ENCODE measurements around the gene STK38L.

STK38L gene

DNA sequence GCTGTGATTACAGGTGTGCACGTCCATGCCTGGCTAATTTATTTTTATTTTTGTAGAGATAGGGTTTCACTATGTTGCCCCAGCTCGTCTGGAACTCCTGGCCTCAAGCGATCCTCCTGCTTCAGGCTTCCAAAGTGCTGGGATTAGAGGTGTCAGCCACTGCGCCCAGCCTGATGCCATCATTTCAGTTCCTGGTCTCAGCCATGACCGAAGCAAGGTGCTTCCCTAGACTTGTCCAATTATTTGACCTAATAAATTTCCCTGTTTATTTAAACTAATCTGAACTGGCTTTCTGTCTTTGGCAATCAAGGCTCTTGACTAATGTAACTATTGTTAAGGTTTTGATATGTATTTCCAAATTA is 24.4 kb upstream of the STK38L start (continued):
- no peak for TF ChIP-seq ZNF555 (tag by site-specific recombination; conservative IDR thresholded peaks at IDR 0.05)
- TF ChIP-seq, protein P1, sequence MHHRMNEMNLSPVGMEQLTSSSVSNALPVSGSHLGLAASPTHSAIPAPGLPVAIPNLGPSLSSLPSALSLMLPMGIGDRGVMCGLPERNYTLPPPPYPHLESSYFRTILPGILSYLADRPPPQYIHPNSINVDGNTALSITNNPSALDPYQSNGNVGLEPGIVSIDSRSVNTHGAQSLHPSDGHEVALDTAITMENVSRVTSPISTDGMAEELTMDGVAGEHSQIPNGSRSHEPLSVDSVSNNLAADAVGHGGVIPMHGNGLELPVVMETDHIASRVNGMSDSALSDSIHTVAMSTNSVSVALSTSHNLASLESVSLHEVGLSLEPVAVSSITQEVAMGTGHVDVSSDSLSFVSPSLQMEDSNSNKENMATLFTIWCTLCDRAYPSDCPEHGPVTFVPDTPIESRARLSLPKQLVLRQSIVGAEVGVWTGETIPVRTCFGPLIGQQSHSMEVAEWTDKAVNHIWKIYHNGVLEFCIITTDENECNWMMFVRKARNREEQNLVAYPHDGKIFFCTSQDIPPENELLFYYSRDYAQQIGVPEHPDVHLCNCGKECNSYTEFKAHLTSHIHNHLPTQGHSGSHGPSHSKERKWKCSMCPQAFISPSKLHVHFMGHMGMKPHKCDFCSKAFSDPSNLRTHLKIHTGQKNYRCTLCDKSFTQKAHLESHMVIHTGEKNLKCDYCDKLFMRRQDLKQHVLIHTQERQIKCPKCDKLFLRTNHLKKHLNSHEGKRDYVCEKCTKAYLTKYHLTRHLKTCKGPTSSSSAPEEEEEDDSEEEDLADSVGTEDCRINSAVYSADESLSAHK (tag by site-specific recombination; IDR thresholded peaks at IDR 0.05) = no peak
- no peak for TF ChIP-seq ZNF837 (tag by site-specific recombination; IDR thresholded peaks at IDR 0.05)

DNA sequence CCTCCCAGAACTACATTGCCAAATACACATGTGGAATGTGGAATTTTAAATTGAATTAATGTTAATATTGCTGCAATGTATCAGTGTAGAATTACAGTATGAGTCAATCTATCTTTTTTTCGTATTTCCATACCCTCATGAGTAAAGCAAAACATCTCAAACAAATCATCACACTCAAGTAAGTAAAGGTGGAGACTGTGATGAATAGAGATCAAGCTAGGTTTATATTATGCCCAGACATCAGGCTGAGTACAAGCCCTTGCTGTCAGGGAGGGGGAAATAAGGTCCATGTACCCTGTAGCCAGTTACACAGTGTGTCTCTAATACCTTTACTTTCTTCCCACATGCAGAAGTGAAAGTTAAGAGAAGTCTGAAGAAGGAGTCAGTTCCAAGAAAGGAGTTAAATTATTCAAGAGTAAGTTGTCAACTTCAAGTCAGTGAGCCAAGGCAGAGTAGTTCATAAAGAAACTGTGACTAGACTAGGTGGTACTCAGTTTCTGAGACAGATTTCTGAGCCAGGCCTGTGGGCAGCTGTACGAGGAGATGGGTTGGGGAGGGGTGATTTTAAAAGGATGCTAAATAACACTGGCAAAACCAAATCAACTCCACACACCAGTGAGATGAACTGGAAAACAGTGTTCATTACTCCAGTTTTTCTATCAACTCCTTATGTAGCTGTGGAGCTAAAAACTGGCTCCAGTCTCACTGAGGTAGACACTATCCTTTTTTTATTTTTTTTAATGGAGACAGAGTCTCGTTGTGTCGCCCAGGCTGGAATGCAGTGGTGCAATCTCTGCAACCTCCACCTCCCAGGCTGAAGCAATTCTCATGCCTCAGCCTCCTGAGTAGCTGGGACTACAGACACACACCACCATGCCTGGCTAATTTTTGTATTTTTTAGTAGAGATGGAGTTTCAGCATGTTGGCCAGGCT is 23.8 kb upstream of the STK38L start:
- no peaks in the 10 kb centered on the region for H3K4me1 ChIP-seq (ENCODE audit: control insufficient read depth, insufficient read depth, low read length)
- no peak overlapping the region for H3K27ac ChIP-seq (ENCODE audit: extremely low read depth, low read depth, low read length)
- ChIA-PET POLR2A (no interaction called here), CTCF (interaction anchor here (0.6 kb wide), 1 partner anchor 317 kb away, joined by 4 read pairs; no protein-coding TSS in a partner anchor)
- H3K9me3 ChIP-seq (ENCODE audit: control insufficient read depth, insufficient read depth, low read depth, low read length) = no peaks in the 10 kb centered on the region
- H3K4me3 ChIP-seq (ENCODE audit: low read depth, low read length) = no peak overlapping the region
- TF ChIP-seq ZNF529 (tag by site-specific recombination; IDR thresholded peaks at IDR 0.05; ENCODE audit: insufficient replicate concordance) = no peak
- TF ChIP-seq ZNF426 (tag by site-specific recombination; IDR thresholded peaks at IDR 0.05) = no peak
- TF ChIP-seq ZNF324 (tag by site-specific recombination; IDR thresholded peaks at IDR 0.05) = no peak
- TF ChIP-seq ZNF184 (tag by site-specific recombination; IDR thresholded peaks at IDR 0.05) = no peak
- TF ChIP-seq, protein P2, sequence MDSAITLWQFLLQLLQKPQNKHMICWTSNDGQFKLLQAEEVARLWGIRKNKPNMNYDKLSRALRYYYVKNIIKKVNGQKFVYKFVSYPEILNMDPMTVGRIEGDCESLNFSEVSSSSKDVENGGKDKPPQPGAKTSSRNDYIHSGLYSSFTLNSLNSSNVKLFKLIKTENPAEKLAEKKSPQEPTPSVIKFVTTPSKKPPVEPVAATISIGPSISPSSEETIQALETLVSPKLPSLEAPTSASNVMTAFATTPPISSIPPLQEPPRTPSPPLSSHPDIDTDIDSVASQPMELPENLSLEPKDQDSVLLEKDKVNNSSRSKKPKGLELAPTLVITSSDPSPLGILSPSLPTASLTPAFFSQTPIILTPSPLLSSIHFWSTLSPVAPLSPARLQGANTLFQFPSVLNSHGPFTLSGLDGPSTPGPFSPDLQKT (IDR thresholded peaks at IDR 0.05; ENCODE audit: borderline replicate concordance, low read depth, low read length) = no peak
- TF ChIP-seq, protein P3, sequence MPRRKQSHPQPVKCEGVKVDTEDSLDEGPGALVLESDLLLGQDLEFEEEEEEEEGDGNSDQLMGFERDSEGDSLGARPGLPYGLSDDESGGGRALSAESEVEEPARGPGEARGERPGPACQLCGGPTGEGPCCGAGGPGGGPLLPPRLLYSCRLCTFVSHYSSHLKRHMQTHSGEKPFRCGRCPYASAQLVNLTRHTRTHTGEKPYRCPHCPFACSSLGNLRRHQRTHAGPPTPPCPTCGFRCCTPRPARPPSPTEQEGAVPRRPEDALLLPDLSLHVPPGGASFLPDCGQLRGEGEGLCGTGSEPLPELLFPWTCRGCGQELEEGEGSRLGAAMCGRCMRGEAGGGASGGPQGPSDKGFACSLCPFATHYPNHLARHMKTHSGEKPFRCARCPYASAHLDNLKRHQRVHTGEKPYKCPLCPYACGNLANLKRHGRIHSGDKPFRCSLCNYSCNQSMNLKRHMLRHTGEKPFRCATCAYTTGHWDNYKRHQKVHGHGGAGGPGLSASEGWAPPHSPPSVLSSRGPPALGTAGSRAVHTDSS (tag by site-specific recombination; IDR thresholded peaks at IDR 0.05) = no peak
- TF ChIP-seq ZNF501 (tag by site-specific recombination; IDR thresholded peaks at IDR 0.05) = no peak
- TF ChIP-seq, protein P4, sequence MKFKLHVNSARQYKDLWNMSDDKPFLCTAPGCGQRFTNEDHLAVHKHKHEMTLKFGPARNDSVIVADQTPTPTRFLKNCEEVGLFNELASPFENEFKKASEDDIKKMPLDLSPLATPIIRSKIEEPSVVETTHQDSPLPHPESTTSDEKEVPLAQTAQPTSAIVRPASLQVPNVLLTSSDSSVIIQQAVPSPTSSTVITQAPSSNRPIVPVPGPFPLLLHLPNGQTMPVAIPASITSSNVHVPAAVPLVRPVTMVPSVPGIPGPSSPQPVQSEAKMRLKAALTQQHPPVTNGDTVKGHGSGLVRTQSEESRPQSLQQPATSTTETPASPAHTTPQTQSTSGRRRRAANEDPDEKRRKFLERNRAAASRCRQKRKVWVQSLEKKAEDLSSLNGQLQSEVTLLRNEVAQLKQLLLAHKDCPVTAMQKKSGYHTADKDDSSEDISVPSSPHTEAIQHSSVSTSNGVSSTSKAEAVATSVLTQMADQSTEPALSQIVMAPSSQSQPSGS (tag by site-specific recombination; IDR thresholded peaks at IDR 0.05; ENCODE audit: low read depth) = no peak
- TF ChIP-seq, protein P5, sequence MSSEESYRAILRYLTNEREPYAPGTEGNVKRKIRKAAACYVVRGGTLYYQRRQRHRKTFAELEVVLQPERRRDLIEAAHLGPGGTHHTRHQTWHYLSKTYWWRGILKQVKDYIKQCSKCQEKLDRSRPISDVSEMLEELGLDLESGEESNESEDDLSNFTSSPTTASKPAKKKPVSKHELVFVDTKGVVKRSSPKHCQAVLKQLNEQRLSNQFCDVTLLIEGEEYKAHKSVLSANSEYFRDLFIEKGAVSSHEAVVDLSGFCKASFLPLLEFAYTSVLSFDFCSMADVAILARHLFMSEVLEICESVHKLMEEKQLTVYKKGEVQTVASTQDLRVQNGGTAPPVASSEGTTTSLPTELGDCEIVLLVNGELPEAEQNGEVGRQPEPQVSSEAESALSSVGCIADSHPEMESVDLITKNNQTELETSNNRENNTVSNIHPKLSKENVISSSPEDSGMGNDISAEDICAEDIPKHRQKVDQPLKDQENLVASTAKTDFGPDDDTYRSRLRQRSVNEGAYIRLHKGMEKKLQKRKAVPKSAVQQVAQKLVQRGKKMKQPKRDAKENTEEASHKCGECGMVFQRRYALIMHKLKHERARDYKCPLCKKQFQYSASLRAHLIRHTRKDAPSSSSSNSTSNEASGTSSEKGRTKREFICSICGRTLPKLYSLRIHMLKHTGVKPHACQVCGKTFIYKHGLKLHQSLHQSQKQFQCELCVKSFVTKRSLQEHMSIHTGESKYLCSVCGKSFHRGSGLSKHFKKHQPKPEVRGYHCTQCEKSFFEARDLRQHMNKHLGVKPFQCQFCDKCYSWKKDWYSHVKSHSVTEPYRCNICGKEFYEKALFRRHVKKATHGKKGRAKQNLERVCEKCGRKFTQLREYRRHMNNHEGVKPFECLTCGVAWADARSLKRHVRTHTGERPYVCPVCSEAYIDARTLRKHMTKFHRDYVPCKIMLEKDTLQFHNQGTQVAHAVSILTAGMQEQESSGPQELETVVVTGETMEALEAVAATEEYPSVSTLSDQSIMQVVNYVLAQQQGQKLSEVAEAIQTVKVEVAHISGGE (tag by site-specific recombination; conservative IDR thresholded peaks at IDR 0.05; ENCODE audit: low read depth) = no peak
- TF ChIP-seq ZNF23 (tag by site-specific recombination; IDR thresholded peaks at IDR 0.05; ENCODE audit: borderline replicate concordance) = no peak
- TF ChIP-seq SCRT2 (tag by site-specific recombination; IDR thresholded peaks at IDR 0.05) = no peak
- TF ChIP-seq ZBTB1 (tag by site-specific recombination; IDR thresholded peaks at IDR 0.05) = no peak
- no peak for TF ChIP-seq ZNF701 (tag by site-specific recombination; IDR thresholded peaks at IDR 0.05)
- TF ChIP-seq ZNF629 (tag by site-specific recombination; IDR thresholded peaks at IDR 0.05) = no peak
- no peak for TF ChIP-seq ZBTB7A (tag by site-specific recombination; IDR thresholded peaks at IDR 0.05; ENCODE audit: low read depth)
- TF ChIP-seq ZNF274 (IDR thresholded peaks at IDR 0.05; ENCODE audit: low read length) = no peak
- no peak for TF ChIP-seq ZNF274 (tag by site-specific recombination; IDR thresholded peaks at IDR 0.05; ENCODE audit: borderline replicate concordance)
- no peak for TF ChIP-seq TRIM28 (IDR thresholded peaks at IDR 0.05; ENCODE audit: borderline replicate concordance, low read length)
- TF ChIP-seq PRDM1 (tag by site-specific recombination; IDR thresholded peaks at IDR 0.05) = no peak
- H3K36me3 ChIP-seq (ENCODE audit: control insufficient read depth in 2 of 2, insufficient read depth in 1 of 2, low read length in 2 of 2) = no peaks in the 10 kb centered on the region
